ENCODE measurements around the gene TKTL1.
"Not testable (repeated sequence)": the region's sequence is repeated elsewhere in the genome, so short reads cannot be mapped to it uniquely, and the experiment has no call there.

TKTL1 gene

DNA sequence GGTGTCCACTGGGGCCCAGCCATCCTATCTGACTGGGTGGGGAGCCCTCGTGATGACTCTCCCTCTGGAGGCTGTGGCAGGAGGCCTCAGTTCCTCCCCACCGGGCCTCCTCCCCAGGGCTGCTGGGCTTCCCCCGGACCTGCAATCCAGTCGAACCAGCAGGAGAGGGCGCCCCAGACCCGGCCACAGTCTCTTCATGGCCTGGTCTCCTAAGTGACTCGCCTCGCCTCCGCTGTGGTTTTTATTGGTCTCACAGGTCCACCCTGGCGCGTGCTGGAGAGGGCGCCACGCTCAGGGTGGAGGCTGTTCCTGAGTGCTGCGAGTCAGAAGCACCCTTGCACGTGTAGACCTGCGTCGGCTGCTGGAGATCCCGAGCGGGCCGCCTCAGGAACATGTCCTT lies 48.0 kb downstream of the TKTL1 start:
- DNase-seq (ENCODE audit: low spot score), result not testable (repeated sequence)

DNA sequence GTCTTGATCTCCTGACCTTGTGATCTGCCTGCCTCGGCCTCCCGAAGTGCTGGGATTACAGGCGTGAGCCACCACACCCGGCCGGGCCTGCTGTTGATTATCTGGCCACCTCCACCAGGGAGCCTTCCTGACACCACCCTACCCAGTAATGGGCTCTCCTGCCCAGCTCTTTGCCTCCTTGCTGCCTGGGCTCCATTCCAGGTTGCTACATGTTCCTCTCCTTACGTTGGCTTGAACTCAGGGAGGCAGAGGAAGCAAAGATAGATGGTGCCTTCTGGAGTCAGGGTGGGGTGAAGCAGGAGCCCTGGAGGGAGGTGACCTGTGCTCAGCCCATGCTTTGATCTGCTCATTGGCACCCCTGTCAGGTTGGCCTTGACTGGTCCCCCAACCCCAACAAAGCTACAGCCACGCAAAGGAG lies 52.5 kb downstream of the TKTL1 start:
- no peak for DNase-seq (ENCODE audit: low spot score)

DNA sequence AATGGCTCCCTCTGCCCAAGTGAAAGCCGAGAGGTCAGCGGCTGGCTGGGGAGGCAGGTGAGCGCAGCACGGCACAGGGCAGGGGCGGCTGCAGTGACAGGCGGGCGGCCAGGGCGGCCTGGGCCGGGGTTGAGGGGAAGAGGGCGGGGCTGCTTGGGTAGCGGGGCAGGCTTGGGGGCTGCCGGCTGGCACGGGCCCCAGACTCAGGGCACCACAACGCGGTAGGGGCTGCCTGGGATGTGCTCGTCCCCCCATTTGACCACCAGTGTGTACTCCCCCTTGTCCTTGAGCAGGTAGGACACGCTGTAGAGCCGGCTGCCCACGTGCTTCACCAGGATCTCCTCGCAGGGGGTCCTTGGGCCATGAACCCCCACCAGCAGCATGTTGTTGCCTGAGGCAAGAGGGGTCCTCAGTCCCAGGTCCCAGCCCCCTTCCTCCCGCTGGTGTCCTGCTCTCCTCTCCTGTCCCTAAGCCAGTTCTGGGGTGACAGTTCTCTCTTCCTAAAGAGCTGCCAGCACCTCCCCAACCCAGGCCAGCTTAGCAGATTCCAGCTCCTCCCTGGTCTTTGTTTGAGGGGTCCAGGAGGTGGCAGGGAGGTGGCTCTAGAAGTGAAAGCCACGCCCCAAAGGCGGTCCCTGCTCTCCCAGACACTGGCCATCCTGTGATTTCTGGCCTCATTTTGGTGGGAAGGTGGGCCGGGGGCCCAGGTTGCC lies 53.2 kb downstream of the TKTL1 start:
- no peak for DNase-seq (ENCODE audit: low spot score)

DNA sequence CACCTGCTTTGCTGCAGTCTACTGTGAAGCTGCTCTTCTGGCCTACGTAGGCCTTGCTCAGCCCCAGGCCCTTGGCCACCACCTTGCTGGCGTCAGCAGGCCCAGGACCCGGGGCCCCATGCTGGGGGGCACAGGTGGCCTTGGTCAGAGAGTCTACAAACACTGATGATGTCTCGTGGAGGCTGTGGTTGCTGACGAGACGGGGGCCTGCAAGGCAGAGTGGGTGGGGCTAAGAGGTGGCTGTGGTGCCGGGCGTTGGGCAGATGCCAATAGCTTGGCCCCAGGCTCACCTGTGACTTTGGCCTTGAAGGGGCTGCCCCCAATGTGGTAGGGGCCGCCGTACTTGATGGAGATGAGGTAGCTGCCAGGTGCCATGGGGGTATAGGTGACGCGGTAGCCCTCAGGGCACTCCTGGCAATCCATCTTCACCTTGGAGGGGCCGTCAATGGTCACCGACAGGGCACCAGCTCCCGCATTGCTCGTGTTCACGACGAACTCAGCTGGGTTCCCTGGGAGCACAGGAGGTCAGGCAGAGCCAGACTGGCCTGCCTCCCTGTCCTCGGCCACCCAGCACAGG lies 53.9 kb downstream of the TKTL1 start:
- DNase-seq (ENCODE audit: low spot score), result no peak

DNA sequence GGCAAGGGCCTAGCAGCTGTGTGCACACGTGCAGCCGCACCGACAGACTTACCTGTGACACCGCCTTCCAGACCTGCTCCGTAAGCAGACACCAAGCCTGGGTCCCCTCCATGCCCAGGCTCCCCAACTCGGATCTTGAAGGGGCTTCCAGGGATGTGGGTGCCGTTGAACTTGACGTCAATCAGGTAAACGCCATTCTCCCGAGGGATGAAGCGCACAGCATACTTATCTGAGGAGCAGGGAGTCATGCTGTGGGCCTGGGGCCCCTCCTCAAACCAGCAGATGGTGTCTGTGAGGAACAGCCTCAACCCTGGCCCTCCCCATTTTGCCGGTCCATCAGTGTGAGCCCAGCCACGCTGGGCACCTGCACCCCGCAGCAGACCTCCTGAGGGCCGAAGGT lies 54.4 kb downstream of the TKTL1 start:
- DNase-seq (ENCODE audit: low spot score), result no peak

DNA sequence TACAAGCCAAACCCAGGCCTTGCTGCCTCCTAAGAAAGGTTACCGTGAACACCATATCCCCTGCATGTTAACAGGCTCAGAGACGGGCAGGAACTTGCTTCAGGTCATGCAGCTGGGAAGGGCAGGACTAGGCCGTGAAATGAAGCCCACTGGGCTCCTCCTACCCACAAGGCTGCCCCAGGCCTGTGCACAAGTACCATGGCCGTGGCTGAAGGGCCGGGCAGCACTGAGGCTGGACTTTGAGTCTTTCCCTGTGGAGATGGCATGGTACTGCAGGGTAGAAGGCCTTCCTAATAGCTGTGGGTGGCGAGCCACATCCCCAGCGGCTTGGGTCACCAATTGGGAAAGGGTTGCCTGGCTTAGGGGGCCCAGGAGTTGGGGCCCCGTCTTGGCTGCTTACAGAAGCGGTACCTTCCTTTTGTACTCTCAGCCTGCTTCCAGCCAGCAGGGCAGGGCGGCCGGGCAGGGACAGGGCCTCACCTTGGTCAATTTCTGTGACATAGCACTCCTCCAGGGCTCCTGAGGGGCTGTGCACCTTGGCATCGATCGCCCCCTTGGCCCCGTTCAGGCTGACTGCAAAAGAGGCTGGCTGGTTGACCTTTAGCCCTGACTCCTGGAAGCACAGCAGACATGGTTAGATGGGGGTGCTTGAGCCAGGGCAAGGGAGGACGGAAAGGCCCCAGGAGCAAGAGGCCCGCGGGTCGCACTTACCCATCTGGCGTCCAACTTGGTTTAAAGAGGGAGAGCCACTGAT lies 55.0 kb downstream of the TKTL1 start:
- DNase-seq (ENCODE audit: low spot score), result no peak

DNA sequence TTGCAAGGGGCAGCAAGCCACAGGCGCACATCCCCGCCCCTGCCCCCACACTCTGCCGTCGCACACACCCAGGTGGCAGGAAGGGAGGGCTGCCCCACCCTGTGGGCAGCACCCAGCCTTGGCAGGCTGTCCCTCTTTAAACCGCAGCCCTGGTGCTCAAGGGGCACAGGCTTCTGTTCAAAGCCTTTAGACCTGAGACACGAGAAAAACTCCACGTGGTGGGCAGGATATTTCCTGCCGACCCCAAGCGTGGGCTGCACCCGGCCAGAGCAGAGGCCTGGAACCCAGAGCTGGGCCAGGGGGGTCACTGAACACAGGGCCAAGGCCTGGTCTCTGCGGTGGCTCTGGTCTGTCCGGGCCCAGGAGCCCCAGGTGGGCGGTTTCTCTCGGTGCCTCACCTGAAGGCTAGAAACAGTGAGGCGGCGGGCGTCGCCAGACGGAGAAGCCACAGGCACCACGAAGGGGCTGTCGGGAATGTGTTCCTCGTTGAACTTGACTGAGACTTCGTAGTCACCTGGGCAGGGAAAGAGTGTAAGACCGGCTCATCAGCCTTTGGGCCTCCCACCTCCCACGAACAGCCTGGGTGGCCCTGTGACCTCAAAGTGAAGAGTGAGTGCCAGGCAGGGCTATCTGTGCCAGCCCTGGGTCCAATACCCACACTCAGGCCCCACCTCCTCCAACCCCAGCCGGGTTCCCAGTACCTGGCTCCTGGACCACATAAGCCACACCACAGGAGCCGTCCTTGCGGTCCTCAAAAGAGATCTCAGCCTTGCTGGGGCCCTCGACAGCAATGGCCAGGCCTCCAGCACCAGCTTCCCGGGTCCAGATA lies 55.8 kb downstream of the TKTL1 start:
- DNase-seq (ENCODE audit: low spot score), result no peak

DNA sequence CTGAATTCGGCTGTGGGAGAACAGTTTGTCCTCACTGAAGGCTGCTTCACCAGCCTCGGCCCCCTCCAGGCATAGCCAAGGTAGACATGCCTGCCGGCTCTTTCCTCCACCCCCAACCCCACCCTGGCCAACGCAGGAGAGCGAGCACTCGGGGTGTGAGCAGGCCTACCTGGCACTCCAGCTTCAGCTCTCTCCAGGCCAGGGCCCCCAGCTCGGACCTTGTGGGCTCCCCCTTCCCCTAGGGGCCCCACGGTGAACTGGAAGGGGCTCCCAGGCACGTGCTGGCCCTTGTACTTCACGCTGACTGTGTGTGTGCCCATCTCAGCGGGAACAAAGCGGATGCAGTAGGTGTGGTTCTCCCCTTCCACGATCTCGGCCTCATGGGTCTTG lies 56.4 kb downstream of the TKTL1 start:
- no peak for DNase-seq (ENCODE audit: low spot score)

DNA sequence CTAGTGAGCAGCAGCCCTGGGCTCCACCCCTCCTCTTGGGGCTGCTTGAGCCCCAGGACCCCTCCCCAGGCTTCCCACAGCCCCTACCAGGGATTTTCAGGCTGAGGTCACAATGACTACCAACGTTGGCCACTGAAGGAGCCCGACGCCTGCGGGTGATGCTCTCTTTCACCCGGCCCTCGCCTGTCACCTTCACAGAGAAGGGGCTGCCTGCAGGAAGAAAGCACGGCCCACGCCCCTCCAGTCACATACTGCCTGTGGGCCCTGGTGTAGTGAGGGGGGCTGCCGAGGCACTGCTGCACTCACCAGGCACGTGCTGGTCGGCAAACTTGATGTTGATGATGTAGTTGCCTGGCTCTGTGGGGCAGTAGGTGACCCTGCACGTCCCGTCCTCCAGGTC lies 56.9 kb downstream of the TKTL1 start:
- DNase-seq (ENCODE audit: low spot score), result no peak

DNA sequence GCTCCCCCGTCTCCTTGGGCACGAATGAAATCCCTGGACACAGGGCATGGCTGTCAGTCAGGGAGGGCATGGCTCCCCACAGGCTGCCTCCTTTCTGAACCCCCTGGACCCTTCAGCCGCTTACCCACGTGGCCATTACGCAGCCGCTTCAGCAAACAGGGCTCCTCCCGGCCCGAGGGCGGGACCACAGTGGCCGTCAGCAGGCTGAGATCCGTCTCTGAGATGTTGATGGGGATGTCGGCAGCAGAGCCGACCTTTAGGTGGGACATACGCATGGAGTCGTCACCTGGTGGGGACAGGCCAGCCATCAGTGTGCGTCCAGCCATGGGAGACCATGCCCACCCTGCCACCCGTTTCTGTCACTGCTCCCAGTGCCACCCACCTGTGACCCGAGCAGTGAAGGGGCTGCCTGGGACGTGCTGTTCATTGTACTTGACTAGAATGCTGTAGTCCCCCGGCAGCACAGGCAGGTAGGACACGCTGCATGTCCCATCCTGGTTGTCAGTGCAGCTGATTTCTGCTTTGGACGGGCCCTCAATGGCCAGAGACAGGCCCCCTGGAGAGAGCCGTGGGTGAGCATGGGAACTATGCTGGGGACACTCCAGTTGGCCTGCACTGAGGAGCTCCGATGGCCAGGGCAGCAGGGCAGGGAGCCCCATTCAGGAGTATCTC lies 57.7 kb downstream of the TKTL1 start:
- no peak for DNase-seq (ENCODE audit: low spot score)

DNA sequence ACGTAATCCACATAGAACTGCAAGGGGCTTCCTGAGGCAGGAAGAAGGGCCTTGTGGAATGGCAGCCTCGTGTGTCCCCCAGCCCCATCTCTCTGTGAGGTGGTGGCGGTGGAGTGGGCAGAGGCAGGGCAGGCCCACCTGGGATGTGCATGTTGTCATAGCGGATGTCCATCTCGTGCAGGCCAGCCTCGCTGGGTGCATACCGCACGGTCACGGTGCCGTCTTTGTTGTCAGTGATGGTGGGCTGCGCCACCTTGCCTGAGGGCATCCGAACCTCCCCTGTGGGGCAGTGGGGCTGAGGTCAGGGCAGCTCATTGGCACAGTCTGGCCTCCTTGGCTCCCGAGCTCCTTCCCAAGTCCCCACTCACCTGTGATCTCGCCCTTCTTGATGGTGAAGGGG lies 58.4 kb downstream of the TKTL1 start:
- DNase-seq (ENCODE audit: low spot score), result no peak

DNA sequence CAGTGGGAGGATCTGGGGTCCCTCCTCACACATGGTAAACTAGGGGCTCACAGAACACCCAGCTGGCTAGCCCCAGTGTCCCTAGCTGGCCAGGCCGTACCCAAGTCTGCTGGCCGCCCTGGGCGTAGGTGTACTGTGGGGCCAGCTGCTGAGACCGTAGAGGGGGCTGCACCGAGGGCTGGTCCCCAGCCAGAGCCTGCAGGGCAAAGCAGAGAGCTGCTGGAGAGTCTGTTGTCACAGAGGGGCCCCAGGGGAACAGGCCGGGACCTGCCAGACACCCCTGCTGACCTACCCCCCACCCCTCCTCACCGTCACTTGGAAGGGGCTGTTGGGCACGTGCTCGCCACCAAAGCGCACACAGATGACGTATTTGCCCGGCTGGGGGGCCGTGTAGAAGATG lies 58.9 kb downstream of the TKTL1 start:
- DNase-seq (ENCODE audit: low spot score), result no peak

DNA sequence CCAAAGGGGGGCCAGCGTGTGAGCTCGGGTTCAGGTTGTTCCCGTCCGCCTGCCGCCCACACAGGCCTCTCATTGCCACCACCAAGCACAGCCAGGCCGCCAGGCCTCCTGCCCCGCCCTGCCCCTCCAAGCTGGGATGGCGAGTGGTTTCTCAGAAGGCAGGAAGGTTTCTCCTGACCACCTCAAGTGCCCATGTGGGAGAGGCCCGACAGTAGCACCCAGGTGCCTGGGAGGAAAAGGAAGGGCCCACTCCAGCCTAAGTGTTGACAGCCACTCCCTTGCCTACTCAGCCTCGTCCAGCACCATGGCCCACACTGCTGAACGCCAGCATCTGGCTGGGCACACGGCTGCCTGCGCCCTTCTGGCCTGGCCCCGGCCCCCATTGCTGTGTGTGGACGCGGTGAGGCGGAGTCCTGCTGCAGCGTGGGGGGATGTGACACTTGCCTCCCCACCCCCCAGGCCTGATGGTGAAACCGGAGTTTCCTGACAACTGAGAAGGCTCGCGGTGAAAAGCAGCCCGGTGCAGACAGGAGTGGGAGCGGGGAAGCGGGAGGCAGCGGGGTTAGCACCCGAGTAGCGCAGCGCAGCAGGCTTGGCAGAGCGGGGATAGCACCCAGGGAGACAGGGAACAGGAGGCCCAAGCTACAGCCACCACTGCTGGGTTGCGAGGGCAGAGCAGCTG lies 59.6 kb downstream of the TKTL1 start:
- no peak for DNase-seq (ENCODE audit: low spot score)

DNA sequence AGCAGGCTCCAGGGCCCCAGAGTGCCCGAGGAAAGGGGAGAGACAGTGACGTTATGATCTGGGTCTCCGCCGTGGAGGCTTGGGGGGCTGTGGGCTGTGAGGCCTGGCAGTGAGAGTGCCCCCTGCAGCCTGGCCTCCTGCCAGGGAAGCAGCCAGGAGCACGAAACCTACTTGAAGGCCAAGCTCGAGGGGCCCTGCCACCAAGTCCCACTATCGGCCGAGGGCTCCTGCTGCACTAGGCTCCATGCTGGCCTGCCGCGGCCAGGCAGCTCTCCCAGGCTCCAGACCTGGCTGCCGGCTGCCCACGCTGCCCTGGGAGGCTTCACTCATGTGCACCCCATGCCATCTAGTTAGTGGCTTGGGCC lies 60.2 kb downstream of the TKTL1 start:
- DNase-seq (ENCODE audit: low spot score), result no peak

DNA sequence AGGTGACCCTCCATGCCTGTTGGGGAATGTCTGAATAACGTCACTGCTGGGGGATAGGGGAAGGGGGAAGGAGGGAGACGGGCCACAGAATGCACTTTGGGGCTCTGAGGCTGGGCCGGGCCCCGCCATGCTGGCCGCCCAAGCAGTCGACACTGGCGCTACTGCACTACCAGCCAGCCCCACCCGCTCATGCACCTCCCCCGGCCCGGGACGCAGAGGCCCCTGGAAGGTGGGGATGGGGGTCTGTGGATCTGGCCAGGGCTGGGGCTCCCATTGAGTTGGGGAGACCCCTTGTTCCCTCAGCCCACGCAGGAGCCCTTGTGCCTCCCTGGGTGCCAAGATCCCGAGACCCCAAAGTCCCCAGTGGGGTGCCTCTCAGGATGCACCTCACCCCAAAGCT lies 61.0 kb downstream of the TKTL1 start:
- DNase-seq (ENCODE audit: low spot score), result no peak

DNA sequence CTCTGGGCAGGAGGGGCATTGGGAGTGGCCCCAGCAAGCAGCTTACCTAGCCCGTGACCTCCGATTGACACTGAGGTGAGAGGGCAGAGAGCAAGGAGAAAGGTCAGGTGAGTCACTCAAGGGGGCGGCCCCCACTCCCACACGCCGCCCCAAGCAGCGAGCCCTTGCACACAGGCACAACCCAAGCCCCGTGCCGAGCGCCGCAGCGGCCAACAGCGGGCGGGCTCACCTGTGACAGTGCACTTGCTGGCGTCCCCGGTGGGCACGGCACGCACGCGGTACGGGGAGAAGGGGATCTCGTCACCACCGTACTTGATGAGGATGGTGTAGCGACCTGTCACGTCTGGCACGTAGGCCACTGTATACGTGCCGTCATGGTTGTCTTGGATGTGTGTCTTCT lies 61.6 kb downstream of the TKTL1 start:
- DNase-seq (ENCODE audit: low spot score), result no peak

DNA sequence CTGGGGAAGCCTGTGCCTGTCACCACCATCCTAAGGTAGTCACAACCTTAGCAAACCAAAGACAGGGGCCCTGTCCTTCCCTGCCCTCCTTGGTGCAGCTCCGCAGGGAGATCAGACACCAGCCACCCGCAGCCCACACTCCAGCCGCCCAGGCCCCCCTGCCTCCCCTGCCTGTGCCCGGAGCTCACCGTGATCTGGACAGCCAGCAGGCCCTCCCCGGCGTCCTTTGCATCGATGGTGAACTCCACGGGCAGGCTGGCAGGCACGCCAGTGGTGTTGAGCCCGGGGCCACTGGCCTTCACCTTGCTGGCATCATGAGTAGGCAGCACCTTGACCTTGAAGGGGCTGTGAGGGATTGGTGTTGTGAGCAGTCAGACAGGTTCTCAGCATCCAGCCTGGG lies 62.4 kb downstream of the TKTL1 start:
- no peak for DNase-seq (ENCODE audit: low spot score)

DNA sequence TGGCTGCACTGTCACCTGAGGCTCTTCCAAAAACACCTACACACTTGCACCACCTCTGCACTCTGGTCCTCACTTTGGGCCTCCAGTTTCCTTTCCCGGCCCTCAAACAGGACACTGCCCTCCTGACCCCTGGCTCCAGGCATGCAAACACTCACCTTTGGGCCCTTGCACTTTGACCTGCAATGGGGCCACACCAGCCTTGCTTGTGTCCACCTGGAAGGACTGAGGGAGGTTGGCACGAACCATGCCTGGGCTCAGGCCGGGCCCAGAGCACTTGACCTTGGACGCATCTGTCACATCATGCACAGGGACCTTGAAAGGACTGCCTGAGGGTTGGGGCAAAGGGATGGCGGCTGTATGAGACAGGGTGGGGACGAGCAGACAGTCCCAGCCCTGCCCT lies 63.2 kb downstream of the TKTL1 start:
- DNase-seq (ENCODE audit: low spot score), result no peak

DNA sequence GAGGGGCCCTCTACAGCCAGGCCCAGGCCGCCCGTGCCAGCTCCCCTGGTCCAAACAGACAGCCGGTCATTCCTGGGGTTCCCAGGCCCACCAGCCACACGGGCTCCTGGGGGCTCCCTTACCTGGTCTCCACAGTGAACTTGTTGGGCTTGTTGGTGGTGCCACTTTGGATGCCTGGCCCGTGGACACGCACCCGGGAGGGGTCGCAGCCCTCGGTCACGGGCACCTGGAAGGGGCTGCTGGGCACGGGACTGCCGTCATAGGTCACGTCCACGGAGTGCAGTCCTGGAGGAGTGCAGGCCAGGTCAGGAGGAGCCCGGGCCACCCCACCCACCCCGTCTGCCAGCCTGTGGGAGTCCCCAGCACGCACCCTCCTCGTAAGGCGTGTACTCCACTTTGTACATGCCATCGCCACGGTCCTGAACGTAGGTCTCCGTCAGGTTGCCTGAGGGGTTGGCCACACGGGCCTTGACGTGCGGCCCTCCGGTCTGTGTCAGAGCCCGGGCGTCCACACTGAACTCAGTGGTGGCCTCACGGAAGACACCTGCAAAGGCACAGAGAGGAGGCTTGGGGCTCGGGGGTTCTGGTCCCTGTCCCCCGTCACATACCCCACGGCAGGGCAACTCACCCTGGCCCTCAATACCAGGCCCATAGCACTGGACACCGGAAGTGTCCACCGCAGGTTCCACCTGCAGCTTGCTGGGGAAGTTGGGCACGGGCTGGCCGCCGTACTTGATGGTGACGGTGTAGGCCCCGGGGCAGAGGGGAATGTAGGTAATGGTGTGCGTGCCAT lies 64.0 kb downstream of the TKTL1 start:
- no peak for DNase-seq (ENCODE audit: low spot score)

DNA sequence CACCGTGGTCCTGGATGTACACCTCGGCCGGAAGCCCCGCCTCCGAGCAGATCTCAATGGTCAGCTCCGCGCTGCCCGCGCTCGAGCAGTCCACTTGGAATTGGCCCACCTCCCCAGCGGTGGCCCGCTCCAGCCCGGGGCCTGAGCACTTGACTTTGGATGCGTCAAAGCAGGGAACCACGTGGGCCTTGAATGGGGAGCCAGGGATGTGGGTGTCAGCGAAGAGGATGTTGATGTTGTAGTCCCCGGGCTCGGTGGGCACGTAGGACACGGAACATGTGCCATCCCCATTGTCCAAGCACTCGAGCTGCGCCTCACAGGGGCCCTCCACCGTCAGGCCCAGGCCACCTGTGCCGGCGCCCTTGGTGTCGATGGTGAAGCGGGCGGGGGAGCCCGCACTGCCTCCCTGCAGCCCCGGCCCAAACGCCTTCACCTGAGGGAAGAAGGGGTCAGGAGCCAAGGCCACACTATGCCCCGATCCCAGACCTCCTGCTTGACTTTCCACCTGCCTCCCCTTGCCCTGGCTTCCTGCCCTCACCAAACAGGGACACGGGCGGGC lies 64.6 kb downstream of the TKTL1 start:
- no peak for DNase-seq (ENCODE audit: low spot score)
